ENCODE data around the gene BACH1.

GRCh38 chr21:29379517-29380054, 80.9 kb downstream of the BACH1 start:
- TF ChIP-seq YY1 (IDR thresholded peaks at IDR 0.05; ENCODE audit: low read depth) = no peak
- no peak for TF ChIP-seq MAX (IDR thresholded peaks at IDR 0.05)

Measured in Ishikawa (cell line).